Activated CD8-positive, alpha-beta memory T cell treated with anti-CD3 and anti-CD28 coated beads, Interleukin-2, amount 50 U/mL, for 24 hours (primary cell): ENCODE data around the gene ITGA4.

Experiments used
- DNase-seq: peaks from one replicate; pipeline ENCODE4 v3.0.0-alpha.2; 2020; ENCODE audit errors: extremely low read depth

ITGA4 gene

GRCh38 chr2:181515719-181516118 is 58.5 kb downstream of the ITGA4 start:
- DNase-seq, result no peak

- DNase-seq, result no peak
Observed at GRCh38 chr2:181516992-181517391, 59.8 kb downstream of the ITGA4 start.

- no peak for DNase-seq
Observed at GRCh38 chr2:181517685-181518301, 60.6 kb downstream of the ITGA4 start.

- no peak for DNase-seq
Observed at GRCh38 chr2:181520253-181520652, 63.1 kb downstream of the ITGA4 start.

- DNase-seq, result no peak
Observed at GRCh38 chr2:181523756-181524155, 66.6 kb downstream of the ITGA4 start.

- no peak for DNase-seq
Observed at GRCh38 chr2:181526014-181526413, 68.8 kb downstream of the ITGA4 start.

- no peak for DNase-seq
Observed at GRCh38 chr2:181527058-181527457, 69.9 kb downstream of the ITGA4 start.

- no peak for DNase-seq
Observed at GRCh38 chr2:181528441-181528840, 71.3 kb downstream of the ITGA4 start.

GRCh38 chr2:181536730-181537129 is 79.5 kb downstream of the ITGA4 start:
- DNase-seq, result no peak

GRCh38 chr2:181540421-181540820 is 83.2 kb downstream of the ITGA4 start:
- no peak for DNase-seq

- DNase-seq, result no peak
Observed at GRCh38 chr2:181542170-181542569, 85.0 kb downstream of the ITGA4 start.

GRCh38 chr2:181546086-181546485 is 88.9 kb downstream of the ITGA4 start:
- no peak for DNase-seq

- no peak for DNase-seq
Observed at GRCh38 chr2:181552808-181553207, 95.6 kb downstream of the ITGA4 start.

- no peak for DNase-seq
Observed at GRCh38 chr2:181553244-181553643, 96.1 kb downstream of the ITGA4 start.

- DNase-seq, result no peak
Observed at GRCh38 chr2:181554061-181554830, 97.1 kb downstream of the ITGA4 start.

- no peak for DNase-seq
Observed at GRCh38 chr2:181558371-181558770, 101.2 kb downstream of the ITGA4 start.

- DNase-seq, result no peak
Observed at GRCh38 chr2:181563101-181563692, 106.0 kb downstream of the ITGA4 start.

- DNase-seq, result no peak
Observed at GRCh38 chr2:181566334-181567032, 109.3 kb downstream of the ITGA4 start.

- DNase-seq, result no peak
Observed at GRCh38 chr2:181570059-181570458, 112.9 kb downstream of the ITGA4 start.

GRCh38 chr2:181570833-181571661 is 113.9 kb downstream of the ITGA4 start:
- no peak for DNase-seq

GRCh38 chr2:181573140-181573736 is 116.1 kb downstream of the ITGA4 start:
- no peak for DNase-seq
